Measurements from ENCODE around the gene RASGEF1B.

DNA sequence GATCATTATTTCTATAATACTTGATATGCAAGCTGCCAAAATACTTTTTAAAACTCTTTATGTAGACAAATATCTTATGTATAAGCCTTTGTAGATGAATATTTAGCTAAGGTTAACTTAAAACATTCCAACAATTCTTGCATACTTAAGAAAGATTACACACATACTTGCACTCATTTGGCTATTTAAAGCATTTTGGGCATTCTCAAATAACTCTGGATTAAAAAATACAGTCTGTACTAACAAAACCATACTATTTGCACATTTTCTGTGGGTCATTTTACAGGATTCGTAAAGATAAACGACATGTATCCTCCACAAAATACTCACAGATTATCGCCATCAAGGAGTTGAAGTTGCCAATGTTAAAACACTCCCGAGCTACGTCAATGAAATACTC, 26.5 kb downstream of the RASGEF1B start:
- TF ChIP-seq POLR2A (IDR thresholded peaks at IDR 0.05; ENCODE audit: low read depth, low read length), result no peak
- no peak for TF ChIP-seq POU2F2 (IDR thresholded peaks at IDR 0.05; ENCODE audit: low read depth, low read length)
- no peak for TF ChIP-seq TAF1 (IDR thresholded peaks at IDR 0.05; ENCODE audit: low read depth, low read length)
- TF ChIP-seq POLR2AphosphoS5 (IDR thresholded peaks at IDR 0.05; ENCODE audit: low read depth, low read length), result no peak
